GM19328 (cell line): ENCODE measurements around the gene FAM204A.

Experiments used
- ATAC-seq: cut with Tn5 transposase; IDR thresholded peaks from one replicate; pipeline ENCODE4 v1.9.1; 2021; ENCODE audit warnings: mild to moderate bottlenecking, moderate library complexity; ENCODE audit not compliant: unreplicated experiment

FAM204A gene

DNA sequence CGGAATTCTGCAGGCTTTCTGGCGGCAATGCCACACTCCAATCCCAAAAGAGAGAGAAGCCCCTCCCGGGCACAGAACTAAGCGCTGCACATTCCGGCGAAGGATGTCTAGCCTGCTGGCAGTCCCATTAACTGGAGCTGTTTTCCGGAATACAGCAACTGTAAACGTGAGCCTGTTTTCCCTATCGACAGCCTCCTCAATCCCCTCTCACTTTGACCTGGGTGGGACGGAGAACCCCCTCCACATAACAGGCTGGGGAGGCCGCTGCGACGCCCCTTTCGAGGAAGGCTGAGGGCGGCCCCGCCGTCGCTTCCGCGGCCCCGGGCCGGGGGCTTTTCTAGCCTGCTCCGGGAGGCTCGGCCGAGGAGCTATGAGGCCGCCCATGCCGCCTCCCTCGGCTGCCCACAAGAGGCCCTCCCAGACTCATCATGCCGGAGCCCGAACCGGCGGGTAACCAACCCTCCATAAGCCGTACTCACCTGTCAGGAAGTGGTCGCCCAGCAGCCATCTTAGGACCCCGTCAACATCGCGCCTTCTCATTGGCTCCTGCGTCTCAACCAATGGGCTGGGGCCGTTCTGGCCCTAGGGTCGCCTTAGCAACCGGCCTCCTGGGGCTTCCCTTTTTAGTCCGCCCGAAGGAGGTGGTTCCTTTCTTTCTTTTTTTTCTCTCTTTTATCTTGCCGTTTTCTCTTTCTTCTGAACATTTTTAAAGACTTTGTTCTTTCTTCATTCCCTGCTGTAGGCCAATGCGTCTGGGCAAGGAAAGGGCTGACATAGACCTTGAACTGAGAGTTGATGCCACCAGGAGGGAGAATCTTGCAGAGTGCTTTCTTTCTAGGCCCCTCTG is at the start of gene FAM204A:
Gene FAM204A (minus strand): TSS at position 534 of the 847 bp plus-strand sequence. CDS start 5,909 bp downstream, outside the sequence.
- ATAC-seq = peak; percentile 100

DNA sequence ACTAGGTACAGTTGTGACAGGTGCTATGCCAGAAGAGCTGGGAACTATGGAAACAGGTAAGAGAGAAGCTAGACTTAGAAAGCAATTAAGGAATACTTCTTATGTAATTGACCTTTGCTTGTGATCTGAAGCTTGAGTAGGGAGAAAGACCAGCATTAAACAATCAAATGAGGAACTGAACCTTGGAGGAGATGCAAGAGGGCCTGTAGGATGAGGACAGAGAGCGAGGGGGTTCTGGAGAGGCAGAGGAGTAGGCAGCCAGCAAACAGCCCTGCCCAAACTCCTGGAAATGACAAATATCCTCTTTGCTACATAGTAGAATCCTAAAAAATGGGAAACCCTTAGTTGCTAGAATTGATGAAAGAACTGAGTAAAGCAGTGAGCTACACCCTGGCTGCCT is 41.6 kb upstream of the FAM204A start:
- no peak for ATAC-seq

DNA sequence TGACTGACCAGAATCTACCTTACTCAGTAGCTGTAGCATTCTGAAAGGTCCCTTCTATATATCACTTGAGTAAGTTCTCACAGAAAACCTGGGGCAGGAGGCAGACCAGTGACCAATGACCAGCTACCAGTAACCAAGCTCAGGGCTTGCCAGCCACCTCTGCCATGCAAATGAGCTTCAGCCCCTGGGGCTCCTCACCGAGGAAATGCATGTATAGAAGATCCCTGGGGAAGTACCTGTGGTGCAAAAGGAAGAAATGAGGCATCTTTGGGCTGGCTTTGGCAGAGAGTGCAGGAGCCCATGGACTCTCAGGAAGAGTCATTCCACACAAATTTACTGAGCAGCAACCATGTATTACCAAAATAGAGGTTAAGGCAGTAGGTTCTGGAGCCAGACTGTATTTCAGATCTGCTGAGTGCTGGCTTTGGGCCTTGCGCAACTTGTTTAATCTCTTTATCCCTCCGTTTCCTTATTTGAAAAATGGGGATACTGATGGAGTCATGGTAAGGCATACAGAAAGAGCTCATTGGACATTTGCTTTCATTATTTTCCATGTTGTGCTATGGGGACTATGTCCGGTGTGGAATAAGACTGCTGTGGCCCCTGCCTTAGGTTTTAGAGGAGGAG is 41.1 kb upstream of the FAM204A start:
- no peak for ATAC-seq

DNA sequence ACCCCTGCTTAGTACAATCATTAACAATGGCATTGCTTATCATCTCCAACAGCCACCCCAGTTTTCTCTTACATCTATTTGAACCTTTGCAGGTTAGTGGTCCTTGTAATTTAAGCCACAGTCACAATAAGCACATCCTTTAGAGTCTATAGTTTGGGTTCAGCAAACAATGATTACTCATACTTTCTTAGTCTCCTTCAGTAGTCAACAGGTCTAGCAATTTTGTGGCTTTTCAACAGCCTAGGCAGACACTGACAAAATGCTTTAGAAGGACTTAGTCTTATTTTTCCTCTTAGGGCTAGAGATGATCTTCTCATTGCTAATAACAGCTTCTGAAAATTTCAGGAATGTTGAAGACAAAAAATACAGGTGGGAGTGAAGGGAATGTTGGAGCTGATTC is 32.3 kb upstream of the FAM204A start:
- no peak for ATAC-seq

DNA sequence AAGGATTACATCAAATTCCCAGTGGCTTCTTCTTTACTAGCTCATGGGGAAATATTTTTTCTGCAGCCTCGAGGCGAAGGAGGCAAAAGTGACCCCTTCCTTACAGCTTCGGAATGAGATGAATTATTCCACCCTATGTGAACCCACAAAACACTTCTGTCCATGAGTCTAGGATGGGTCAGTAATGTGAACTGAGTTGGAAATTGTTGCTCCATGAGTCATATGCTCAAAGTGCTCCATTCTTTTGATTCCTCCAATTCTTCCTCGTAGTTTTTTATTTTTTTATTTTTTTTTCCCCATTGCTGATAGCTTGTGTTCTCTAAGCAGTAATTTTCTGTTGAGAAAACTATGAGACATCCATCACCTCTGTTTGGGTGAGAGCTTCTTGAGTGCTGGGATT is 31.7 kb upstream of the FAM204A start:
- no peak for ATAC-seq

DNA sequence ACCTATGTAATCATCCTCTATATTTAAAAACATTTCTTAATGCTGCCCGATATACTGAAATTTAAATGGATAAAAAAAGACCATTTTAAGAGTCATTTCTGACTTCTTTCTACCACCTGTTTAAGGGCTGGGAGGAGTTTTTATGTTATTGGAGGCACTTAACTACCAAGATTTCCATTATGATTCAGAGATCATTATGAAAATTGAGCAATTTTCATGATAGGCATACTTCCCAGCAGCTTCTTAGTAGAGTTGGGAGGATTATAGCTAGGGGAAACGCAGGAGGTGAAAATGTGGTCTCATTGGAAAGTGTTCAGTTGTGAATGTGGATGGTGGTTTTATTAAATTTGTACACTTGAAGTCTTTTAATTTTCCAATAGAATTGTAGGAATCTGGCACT is 28.4 kb upstream of the FAM204A start:
- no peak for ATAC-seq

DNA sequence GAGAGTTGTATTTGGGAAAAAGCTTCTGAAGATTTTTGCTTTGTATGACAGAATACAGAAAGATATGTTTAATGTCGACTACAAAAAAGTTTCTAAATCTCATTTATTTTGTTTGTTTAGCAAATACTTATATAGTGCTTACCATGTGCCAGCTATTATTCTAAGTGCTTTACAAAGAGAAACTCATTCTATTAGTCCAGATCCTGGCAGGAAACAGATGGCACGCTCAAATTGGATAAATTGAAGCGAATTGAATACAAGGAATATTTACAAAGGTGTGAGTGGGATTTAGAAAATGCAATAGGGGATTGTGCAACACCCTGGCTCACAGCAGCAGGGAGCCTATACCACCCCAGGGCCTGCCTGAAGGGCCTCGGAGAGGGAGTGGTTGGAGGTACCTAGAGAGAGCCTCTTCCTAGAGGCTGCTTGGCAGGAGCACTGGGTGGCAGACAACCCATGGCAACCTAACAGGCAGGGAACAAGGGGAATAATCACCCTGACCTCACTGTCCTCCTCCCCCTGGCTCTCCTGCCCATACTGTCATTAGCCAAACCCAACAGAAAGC is 27.6 kb upstream of the FAM204A start:
- no peak for ATAC-seq

DNA sequence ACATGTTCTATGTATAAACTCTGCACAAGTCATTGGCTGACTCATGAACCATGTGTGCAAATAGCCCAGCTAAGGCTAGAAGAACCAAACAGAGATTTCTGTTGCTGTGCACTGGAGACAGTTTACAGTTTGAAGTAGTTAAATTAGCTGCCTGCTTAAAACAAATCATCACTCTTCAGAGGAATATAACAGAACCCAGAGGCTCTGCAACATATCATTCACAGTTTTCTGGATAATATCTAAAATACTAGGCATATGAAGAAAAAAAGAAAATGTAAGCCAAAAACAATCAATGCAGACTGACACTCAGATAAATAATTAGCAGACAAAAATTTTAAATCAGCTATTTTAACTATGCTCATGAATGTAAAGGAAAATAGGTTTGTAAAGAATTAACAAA is 23.6 kb upstream of the FAM204A start:
- ATAC-seq = no peak

DNA sequence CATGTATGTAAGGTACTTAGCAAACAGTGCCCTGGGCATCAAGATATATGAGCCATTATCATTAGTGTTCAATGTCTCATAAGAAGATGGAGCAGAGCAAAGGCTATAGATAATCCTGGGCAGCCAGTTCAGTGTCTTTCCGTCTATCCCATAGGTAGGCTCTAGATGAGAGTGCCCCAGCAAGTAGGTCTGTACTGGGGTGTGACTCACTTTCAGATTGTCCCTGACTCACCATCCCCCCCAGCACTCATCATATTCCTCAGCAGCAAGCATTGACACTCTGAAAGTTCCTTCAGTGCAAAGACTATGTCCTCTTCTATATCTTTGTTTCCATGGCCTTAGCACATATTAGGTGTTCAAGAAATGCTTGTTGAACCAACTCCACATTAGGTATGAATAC is 20.0 kb upstream of the FAM204A start:
- ATAC-seq = no peak

DNA sequence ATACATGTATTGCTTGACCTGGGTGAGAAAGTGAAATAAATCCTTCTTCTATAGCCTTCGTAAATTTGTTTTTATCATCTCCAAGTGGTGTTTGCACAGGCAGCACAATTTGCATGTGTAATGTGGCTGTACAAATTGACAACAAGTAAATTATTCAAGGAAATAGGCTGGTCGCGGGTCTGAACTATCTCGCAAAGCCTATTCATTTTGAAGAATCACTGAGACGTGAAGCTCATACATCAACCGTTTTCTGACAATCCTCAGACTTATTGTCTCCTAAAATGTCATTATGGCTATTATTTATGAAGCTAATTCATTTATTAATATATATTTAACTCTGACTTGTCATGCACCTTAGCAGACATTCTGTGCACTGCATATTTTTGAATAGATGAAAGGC is 16.2 kb upstream of the FAM204A start:
- ATAC-seq = no peak

DNA sequence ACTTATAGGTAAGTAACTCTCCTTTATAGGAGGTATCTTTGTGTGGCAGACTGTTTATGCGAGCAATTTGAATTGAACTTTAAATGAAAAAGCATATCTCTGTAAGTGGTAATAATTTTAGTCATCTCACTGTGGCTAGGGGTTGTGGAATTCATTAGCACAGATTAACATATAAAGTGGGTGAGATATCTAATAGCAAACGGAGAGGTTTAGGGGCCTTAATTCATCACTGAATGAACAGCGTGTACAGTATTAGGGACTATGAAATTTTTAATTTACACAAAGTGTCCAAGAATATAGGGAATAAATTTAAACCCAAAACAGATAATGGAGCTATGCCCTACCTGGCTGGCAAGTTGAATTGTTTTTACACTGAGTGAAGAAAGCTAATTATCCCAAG is 15.7 kb upstream of the FAM204A start:
- no peak for ATAC-seq

DNA sequence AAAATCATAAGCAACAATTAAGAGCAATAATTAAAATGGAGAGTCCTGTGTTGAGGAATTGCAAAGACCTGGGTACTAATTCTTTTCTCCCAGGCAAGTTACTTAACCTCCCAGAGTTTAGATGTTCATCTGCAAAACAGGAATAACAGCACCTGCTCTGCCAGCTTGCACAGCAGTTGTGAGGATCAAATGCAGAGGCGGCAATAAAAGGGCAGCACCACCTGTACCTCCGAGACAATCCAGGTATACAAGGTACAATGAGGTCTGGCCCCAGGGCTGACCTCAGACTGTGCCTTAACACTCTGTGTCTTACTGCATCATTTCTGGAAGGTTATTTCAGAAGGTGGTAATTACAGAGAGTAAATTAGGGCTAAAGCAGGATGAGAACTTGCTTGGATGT is 14.5 kb upstream of the FAM204A start:
- ATAC-seq = no peak

DNA sequence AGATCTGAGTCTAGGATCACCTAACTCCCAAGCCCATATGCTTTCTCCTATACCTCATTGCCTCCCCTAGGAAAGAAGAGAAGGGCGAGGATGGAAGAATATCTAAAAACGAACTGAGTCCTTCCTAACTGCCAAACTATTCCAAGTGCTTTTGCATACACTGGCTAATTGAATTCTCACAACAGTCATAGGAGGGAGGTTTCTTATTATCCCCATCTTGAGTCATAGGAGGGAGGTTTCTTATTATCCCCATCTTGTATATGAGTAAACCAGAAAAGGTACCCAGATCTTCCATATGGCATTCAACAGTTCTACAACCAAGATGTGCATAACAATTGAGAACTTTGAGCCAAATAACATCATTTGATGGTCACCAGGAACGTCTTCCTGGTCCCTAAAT is 13.1 kb upstream of the FAM204A start:
- no peak for ATAC-seq

DNA sequence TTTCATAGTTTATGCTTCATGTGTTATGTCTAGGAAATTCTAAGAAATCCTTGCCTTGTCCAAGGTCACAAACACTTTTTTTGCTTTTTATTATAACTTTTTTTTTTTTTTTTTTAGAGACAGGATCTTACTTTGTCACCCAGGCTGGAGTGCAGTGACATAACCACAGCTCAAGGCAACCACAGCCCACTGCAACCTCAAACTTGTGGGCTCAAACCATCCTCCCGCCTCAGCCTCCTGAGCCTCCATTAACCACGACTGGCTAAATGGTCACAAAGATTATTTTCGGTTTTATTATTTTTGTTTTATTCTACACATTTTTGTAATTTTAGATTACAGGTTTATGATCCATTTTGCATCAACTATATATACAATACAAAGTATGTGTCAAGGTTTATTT is 7.1 kb upstream of the FAM204A start:
- no peak for ATAC-seq

DNA sequence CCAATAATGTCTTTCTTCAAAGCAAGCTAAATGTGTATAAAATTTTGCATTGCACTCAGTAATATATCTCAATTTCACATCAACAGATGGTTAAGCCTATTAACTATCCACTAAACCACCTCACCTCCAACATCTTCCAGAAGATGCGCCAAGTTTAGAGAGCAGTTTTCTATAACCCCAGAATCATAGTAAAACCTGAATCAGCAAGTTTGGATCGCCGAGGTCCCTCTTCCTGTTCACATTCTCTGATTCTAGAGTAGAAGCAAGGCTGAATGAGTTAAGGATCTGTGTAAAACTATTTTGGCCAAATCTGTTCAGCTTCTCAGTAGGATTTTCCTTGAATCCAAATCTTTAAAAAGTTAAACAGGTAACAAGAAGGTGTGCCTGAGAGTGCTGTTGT is 1.4 kb upstream of the FAM204A start:
- no peak for ATAC-seq

DNA sequence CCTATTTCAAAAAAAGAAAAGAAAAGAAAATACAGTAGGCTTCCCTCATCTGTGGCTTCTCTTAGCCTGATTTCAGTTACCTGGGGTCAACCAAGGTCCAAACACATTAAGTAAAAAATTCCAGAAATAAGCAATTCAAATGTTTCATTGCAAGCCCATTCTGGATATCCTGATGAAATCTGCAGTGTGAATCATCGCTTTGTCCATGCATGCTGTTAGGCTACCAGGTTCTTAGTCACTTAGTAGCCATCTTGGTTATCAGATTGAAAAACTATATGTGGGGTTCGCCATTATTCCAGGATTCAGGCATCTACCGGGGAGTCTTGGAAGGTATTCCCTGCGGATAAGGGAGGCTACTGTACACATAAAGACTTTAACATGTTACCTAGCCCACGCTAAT is 991 bp upstream of the FAM204A start:
- no peak for ATAC-seq

DNA sequence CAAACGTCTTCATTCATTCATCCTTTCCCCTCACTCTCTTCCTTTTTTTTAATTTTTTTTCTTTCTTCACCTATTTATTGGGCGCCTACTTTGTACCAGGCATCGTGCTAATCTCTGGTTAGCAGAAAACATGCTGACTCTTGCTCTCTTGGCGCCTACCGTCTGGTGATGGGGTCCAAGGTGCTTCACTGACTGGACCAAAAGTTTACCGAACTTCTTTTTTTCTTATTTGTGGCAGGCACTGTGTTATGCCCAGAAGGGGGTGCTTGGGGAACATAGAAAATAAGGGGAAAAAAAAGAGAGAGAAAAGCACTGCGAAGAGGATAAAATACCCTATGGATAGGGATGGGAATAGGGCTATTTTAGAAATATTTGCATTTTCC is 505 bp upstream of the FAM204A start:
- no peak for ATAC-seq

DNA sequence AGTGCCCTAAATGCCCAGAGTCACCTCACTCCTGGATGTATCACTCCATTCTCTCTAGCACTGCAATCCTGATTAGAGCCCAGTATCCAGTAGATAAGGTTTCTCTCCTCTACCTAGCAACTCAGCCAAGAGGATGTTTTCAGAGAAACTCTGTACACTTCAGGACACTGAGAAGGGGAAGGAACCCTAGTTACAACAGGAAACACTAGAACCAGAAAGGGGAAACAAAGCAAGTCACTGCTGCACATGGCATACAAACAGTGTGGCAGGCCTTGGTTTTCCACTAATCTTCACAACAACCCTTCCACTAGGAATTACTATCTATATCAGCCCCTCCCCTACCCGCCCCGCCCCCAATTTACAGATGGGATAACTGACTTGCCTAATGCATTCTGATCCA is 1.6 kb downstream of the FAM204A start:
- no peak for ATAC-seq

DNA sequence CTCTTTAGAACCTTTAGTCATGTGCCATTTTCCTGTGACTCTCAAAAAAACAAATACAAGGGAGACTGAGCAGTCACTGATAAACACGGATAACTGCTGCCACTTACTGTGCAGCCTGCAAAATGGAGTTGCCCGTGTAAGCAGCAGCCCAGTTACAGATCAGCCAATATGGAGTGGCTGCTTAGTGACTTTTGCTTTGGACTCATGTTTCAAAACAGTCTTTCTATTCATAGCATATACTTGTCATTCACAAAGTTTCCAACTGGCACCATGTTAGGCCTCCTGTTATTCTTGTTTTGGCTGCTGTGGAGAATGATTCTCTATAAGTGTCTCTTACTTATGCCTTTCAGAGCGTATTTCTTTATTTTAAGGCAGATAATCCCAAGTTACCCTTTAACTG is 3.0 kb downstream of the FAM204A start:
- no peak for ATAC-seq

DNA sequence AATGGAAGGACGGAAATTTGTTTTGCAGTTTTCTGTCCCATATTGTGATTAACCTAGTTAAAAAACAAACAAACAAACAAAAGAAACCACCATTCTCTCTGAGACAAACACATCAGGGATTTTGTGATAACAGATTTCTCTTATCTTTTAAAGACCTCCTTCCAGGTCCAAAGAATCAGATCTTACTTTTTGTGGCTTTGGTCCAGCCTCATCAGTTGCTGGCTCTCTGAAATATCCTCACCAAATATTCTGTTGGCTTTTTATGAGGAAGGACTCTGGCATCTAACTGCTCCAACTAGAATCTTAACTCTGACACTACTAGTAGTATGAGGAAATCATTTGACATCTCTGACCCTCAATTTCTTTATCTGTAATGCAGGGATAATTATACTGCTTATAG is 4.8 kb downstream of the FAM204A start:
- ATAC-seq = no peak

DNA sequence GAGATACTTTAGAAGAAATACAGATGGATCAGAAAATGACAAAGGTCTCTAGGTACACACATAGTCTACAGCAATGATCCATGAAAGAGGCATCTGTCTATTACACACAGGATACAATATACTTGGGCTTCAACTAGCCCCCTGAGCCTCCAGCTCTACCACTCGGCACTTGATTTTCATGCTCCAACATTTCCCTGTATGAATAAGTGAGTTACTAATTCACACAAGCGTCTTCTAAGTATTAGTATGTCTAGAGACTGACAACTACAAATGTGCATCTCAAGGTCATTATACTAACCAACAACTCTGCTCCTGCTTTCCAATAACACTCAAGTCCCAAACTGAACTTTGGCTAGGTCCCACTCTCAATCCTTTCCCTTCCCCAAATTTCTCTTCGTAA is 8.3 kb downstream of the FAM204A start:
- ATAC-seq = no peak

DNA sequence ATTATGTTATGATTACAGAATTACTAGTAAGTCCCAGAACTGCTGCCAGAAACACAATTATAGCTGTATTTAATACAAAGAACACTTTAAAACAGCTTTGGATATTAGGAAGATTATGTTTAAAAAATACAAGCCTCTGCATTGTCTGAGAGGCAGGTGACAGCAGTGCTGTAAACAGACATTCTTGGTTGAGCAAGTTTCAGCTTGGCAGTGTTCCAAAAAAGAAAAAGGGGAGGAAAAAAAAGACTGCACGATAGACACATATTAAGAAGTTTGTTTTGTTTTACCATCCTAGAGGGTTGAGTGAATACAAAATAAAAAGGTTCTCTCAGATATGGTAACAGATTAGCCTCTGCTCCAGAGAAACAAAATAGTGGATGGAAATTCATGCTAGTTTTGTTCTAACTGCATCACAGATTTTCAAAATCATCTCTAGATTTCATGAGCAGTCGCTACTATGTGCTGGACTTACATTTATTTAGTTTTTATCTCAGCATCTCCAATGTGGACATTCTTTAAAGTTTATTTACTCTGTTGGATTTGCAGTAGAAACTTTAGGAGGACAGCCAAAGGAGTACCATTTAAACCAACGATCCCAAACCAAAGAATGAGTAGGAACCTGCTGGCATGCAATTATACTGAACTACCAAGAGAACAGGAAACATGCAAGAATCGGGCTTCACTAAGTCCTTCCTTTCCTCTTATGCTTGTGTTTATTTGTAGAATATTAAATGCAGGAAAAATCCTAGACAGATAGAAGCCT is 9.0 kb downstream of the FAM204A start:
- no peak for ATAC-seq
